Measurements from ENCODE around the gene NGF. TPM values are rescaled to one million over a fixed set of nuclear protein-coding genes. Genes with fewer than 3 reads are reported as not detected.

NGF gene
- polyA plus RNA-seq, 3 donors: not detected

DNA sequence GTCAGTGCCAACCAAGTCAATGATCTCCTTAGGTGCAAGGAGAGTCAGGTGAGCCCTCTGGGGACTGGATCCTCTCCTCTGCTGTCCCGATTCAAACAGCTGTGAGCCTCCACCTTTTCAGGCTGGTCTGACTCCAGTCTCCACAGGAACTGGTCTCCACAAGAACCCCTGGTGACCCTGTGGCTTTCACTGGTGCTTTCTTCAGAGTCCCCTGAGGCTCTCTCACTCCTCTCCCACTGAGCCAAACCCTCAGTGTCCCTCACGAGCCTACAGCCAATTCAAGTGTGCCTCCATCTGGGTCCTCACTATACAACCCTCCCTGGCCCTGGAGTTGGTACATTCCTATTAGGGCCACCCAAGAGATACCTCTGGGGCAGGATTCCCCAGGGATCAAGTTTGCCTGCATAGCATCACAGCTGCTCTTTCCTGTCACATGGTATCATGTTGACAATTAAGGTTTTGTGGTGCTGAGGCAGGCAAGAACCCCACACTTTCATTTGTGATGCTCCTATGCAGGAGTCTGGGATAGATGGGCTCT is 5.2 kb upstream of the NGF start:
- Mint-ChIP-seq H3K4me3 (no peak overlapping the region), H3K27me3 (ENCODE audit: low read depth in 3 of 3) (peaks cover 22 to 30% (median 24%) of the 10 kb centered on the region in 3 donors), H3K9me3 (peaks cover 0 to 2% (median 0%) of the 10 kb centered on the region in 7 donors), H3K27ac (no peak overlapping the region), H3K36me3 (no peaks in the 10 kb centered on the region), H3K4me1 (peaks cover 24% of the 10 kb centered on the region)
- Histone ChIP-seq H3K79me2 (ENCODE audit: insufficient read depth, low read length) (no peaks in the 10 kb centered on the region), H3K36me3 (replicated peaks in 1 of 2; ENCODE audit: control insufficient read depth in 1 of 2, insufficient read depth in 2 of 2, low read length in 2 of 2) (no peaks in the 10 kb centered on the region), H3K27ac (ENCODE audit: low read depth in 1 of 2, low read length in 2 of 2) (no peak overlapping the region), H3K4me1 (ENCODE audit: control insufficient read depth in 1 of 2, insufficient read depth in 2 of 2, low read length in 2 of 2) (peaks cover 18 to 22% of the 10 kb centered on the region in 2 donors), H4K20me1 (ENCODE audit: insufficient read depth, low read length) (no peaks in the 10 kb centered on the region), H3K4me3 (replicated peaks in 1 of 3; ENCODE audit: low read depth in 2 of 3, low read length in 3 of 3) (no peak overlapping the region), H3K9me3 (replicated peaks in 1 of 2; ENCODE audit: control insufficient read depth in 1 of 2, insufficient read depth in 1 of 2, low read length in 2 of 2) (no peaks in the 10 kb centered on the region), H3K4me2 (replicated peaks; ENCODE audit: extremely low read depth, low read length, poor library complexity, severe bottlenecking) (no peak overlapping the region), H3K27me3 (ENCODE audit: control insufficient read depth in 2 of 2, insufficient read depth in 2 of 2, low read length in 2 of 2) (peaks cover 16 to 23% of the 10 kb centered on the region in 2 donors), H2AFZ (ENCODE audit: insufficient read depth, low read depth, low read length, poor library complexity, severe bottlenecking) (no peak overlapping the region), H3K9ac (ENCODE audit: insufficient read depth, low read length, poor library complexity, severe bottlenecking) (no peak overlapping the region)
- DNase-seq: no peak
- TF ChIP-seq, protein P1, sequence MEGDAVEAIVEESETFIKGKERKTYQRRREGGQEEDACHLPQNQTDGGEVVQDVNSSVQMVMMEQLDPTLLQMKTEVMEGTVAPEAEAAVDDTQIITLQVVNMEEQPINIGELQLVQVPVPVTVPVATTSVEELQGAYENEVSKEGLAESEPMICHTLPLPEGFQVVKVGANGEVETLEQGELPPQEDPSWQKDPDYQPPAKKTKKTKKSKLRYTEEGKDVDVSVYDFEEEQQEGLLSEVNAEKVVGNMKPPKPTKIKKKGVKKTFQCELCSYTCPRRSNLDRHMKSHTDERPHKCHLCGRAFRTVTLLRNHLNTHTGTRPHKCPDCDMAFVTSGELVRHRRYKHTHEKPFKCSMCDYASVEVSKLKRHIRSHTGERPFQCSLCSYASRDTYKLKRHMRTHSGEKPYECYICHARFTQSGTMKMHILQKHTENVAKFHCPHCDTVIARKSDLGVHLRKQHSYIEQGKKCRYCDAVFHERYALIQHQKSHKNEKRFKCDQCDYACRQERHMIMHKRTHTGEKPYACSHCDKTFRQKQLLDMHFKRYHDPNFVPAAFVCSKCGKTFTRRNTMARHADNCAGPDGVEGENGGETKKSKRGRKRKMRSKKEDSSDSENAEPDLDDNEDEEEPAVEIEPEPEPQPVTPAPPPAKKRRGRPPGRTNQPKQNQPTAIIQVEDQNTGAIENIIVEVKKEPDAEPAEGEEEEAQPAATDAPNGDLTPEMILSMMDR (IDR thresholded peaks at IDR 0.05): no peak
- WGBS (ENCODE audit: insufficient coverage): 74% methylated on average over 2 of the region's 2 CpGs
- intact Hi-C loops (cut with micrococcal nuclease): no loop called here

DNA sequence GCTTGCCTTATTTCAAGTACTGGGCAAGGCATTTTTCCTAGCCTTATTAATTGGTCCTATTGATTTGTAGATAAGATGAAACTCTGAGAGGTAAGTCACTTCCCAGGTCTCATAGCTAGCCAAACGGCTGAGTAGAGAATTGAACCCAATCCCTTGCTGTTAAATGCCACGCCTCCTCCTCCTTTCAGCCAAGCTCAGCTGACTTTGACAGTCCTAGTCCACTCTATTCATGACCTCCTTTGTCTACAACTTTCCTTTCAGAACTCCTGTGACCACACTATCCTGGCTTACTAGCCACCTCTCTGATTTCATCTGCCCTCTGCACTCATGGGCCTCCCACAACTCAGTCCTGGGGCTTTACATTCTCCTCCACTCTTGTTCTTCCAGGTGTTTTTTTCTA is 3.9 kb upstream of the NGF start:
- Histone ChIP-seq H3K27ac (ENCODE audit: low read depth in 1 of 2, low read length in 2 of 2) (no peak overlapping the region), H3K27me3 (ENCODE audit: control insufficient read depth in 2 of 2, insufficient read depth in 2 of 2, low read length in 2 of 2) (peaks cover 24 to 36% of the 10 kb centered on the region in 2 donors), H3K36me3 (replicated peaks in 1 of 2; ENCODE audit: control insufficient read depth in 1 of 2, insufficient read depth in 2 of 2, low read length in 2 of 2) (no peaks in the 10 kb centered on the region), H4K20me1 (ENCODE audit: insufficient read depth, low read length) (no peaks in the 10 kb centered on the region), H3K4me3 (replicated peaks in 1 of 3; ENCODE audit: low read depth in 2 of 3, low read length in 3 of 3) (no peak overlapping the region), H2AFZ (ENCODE audit: insufficient read depth, low read depth, low read length, poor library complexity, severe bottlenecking) (no peak overlapping the region), H3K9ac (ENCODE audit: insufficient read depth, low read length, poor library complexity, severe bottlenecking) (no peak overlapping the region), H3K9me3 (replicated peaks in 1 of 2; ENCODE audit: control insufficient read depth in 1 of 2, insufficient read depth in 1 of 2, low read length in 2 of 2) (no peaks in the 10 kb centered on the region), H3K4me1 (ENCODE audit: control insufficient read depth in 1 of 2, insufficient read depth in 2 of 2, low read length in 2 of 2) (peaks cover 28 to 31% of the 10 kb centered on the region in 2 donors), H3K79me2 (ENCODE audit: insufficient read depth, low read length) (no peaks in the 10 kb centered on the region), H3K4me2 (replicated peaks; ENCODE audit: extremely low read depth, low read length, poor library complexity, severe bottlenecking) (no peak overlapping the region)
- TF ChIP-seq, protein P1 (IDR thresholded peaks at IDR 0.05): no peak
- Mint-ChIP-seq H3K9me3 (peaks cover 0 to 8% (median 2%) of the 10 kb centered on the region in 7 donors), H3K4me3 (no peak overlapping the region), H3K27ac (peak overlapping the region in 1 of 7 donors; percentile 37), H3K36me3 (peaks cover 0 to 2% of the 10 kb centered on the region in 2 donors), H3K4me1 (peaks cover 31% of the 10 kb centered on the region), H3K27me3 (ENCODE audit: low read depth in 3 of 3) (peaks cover 34 to 43% (median 37%) of the 10 kb centered on the region in 3 donors)
- 93% methylated on average over 2 of the region's 2 CpGs for WGBS (ENCODE audit: insufficient coverage)
- DNase-seq: no peak
- intact Hi-C loops (cut with micrococcal nuclease): no loop called here

Measured in CD14-positive monocyte (primary cell).